Bone marrow (tissue), 2 donors: Measurements from ENCODE around the gene SLC16A7.
"Not testable (repeated sequence)": the region's sequence is repeated elsewhere in the genome, so short reads cannot be mapped to it uniquely, and the experiment has no call there.

ENCODE experiments used
- DNase-seq, 2 donors: peaks; one replicate each; lab custom pipeline; 2025; lab: John Stamatoyannopoulos, UW

The SLC16A7 gene

GRCh38 chr12:59595883-59596540 lies at the start of gene SLC16A7:
SLC16A7 (plus strand) TSS chr12:59596029; CDS start chr12:59704802, 108,773 bp downstream.
- peak; percentile 56 to 68 for DNase-seq

GRCh38 chr12:59548930-59549329 lies 46.9 kb upstream of the SLC16A7 start:
- DNase-seq = no peak

- no peak for DNase-seq
Measured at GRCh38 chr12:59559696-59560095, 36.1 kb upstream of the SLC16A7 start.

GRCh38 chr12:59570145-59570544 lies 25.7 kb upstream of the SLC16A7 start:
- no peak for DNase-seq

GRCh38 chr12:59574406-59574805 lies 21.4 kb upstream of the SLC16A7 start:
- DNase-seq = no peak

- DNase-seq = no peak
Measured at GRCh38 chr12:59575826-59576225, 20.0 kb upstream of the SLC16A7 start.

- no peak for DNase-seq
Measured at GRCh38 chr12:59578254-59578653, 17.6 kb upstream of the SLC16A7 start.

GRCh38 chr12:59579631-59580030 lies 16.2 kb upstream of the SLC16A7 start:
- DNase-seq = no peak

GRCh38 chr12:59580050-59580449 lies 15.8 kb upstream of the SLC16A7 start:
- no peak for DNase-seq

GRCh38 chr12:59583003-59583712 lies 12.7 kb upstream of the SLC16A7 start:
- no peak for DNase-seq

- DNase-seq = no peak
Measured at GRCh38 chr12:59587710-59588109, 8.1 kb upstream of the SLC16A7 start.

- no peak for DNase-seq
Measured at GRCh38 chr12:59593761-59594160, 2.1 kb upstream of the SLC16A7 start.

GRCh38 chr12:59594943-59595500 lies 807 bp upstream of the SLC16A7 start:
- no peak for DNase-seq

- no peak for DNase-seq
Measured at GRCh38 chr12:59595565-59595882, 305 bp upstream of the SLC16A7 start.

- DNase-seq = peak; percentile 46 to 61
Measured at GRCh38 chr12:59597385-59597781, 1.6 kb downstream of the SLC16A7 start.

- DNase-seq = no peak
Measured at GRCh38 chr12:59600171-59600570, 4.3 kb downstream of the SLC16A7 start.

- DNase-seq = no peak
Measured at GRCh38 chr12:59603754-59604153, 7.9 kb downstream of the SLC16A7 start.

GRCh38 chr12:59612823-59613434 lies 17.1 kb downstream of the SLC16A7 start:
- DNase-seq = not testable (repeated sequence)

GRCh38 chr12:59615392-59616165 lies 19.8 kb downstream of the SLC16A7 start:
- DNase-seq = no peak

GRCh38 chr12:59619461-59620240 lies 23.8 kb downstream of the SLC16A7 start:
- DNase-seq = no peak

GRCh38 chr12:59620326-59620725 lies 24.5 kb downstream of the SLC16A7 start:
- DNase-seq = no peak
